Measurements from ENCODE around the gene PHOSPHO2. TPM values are rescaled to one million over a fixed set of nuclear protein-coding genes. Genes with fewer than 3 reads are reported as not detected.

Gene PHOSPHO2
- total and polyA plus RNA-seq, 9 of the 15 experiments (the other 6 are each of a cell fraction or from before 2014, with no cell fraction given): 7.8 to 19.1 (median 11.7) TPM

GRCh38 chr2:169711751-169712509, 17.7 kb downstream of the PHOSPHO2 start (continued):
- TF ChIP-seq ETS2 (tag; IDR thresholded peaks at IDR 0.05; ENCODE audit: borderline replicate concordance, poor library complexity, severe bottlenecking): peak; percentile 93
- peak; percentile 57; the same call in 1 of the 2 replicates for TF ChIP-seq NFRKB (IDR thresholded peaks at IDR 0.05; ENCODE audit: low read depth)
- peak; percentile 80; the same call in 1 of the 2 replicates for TF ChIP-seq ZNF174 (CRISPR knock-in tag; IDR thresholded peaks at IDR 0.05)
- TF ChIP-seq ZEB2 (IDR thresholded peaks at IDR 0.05): 0 out of 2 replicates have a peak, but pooled peaks have one; percentile 22
- no peak for TF ChIP-seq TFAP4 (CRISPR knock-in tag; IDR thresholded peaks at IDR 0.05; ENCODE audit: borderline replicate concordance)
- TF ChIP-seq E2F5 (CRISPR knock-in tag; IDR thresholded peaks at IDR 0.05): no peak
- TF ChIP-seq NCOA1 (IDR thresholded peaks at IDR 0.05; ENCODE audit: low read depth): no peak
- TF ChIP-seq ZSCAN32 (CRISPR knock-in tag; IDR thresholded peaks at IDR 0.05): peak; percentile 89
- TF ChIP-seq ZNF316 (IDR thresholded peaks at IDR 0.05): peak; percentile 95
- TF ChIP-seq SPI1 (IDR thresholded peaks at IDR 0.05; ENCODE audit: borderline replicate concordance, low read depth, low read length): no peak
- TF ChIP-seq ZNF274 (IDR thresholded peaks at IDR 0.05; ENCODE audit: borderline replicate concordance, low read depth, low read length): no peak
- no peak for TF ChIP-seq HNRNPL (IDR thresholded peaks at IDR 0.05; ENCODE audit: low read depth, low read length)
- peak in 1 of 2 experiments; percentile 65; a peak in 2 of 4 replicates for TF ChIP-seq HDAC1 (IDR thresholded peaks at IDR 0.05)
- no peak for TF ChIP-seq RBM39 (optimal IDR thresholded peaks at IDR 0.05; ENCODE audit: low read depth, low read length)
- TF ChIP-seq NCOA4 (IDR thresholded peaks at IDR 0.05; ENCODE audit: partially characterized antibody): no peak
- peak; percentile 98 for TF ChIP-seq FOXO4 (CRISPR knock-in tag; IDR thresholded peaks at IDR 0.05)
- TF ChIP-seq SMAD4 (CRISPR knock-in tag; conservative IDR thresholded peaks at IDR 0.05): peak; percentile 99
- TF ChIP-seq HNRNPLL (IDR thresholded peaks at IDR 0.05; ENCODE audit: low read depth, low read length, poor library complexity, severe bottlenecking): no peak
- TF ChIP-seq DACH1 (IDR thresholded peaks at IDR 0.05; ENCODE audit: partially characterized antibody): no peak
- peak; percentile 72 for TF ChIP-seq VEZF1 (CRISPR knock-in tag; IDR thresholded peaks at IDR 0.05)
- no peak for TF ChIP-seq RBM14 (IDR thresholded peaks at IDR 0.05; ENCODE audit: borderline replicate concordance, insufficient read depth, low read depth, low read length)
- no peak for TF ChIP-seq CTCF (IDR thresholded peaks at IDR 0.05 in 2 of 3, conservative IDR thresholded peaks at IDR 0.05 in 1 of 3; ENCODE audit: insufficient read depth in 2 of 3, low read depth in 1 of 3, low read length in 3 of 3)
